HFFc6 (cell line): ENCODE measurements around the gene THADA. TPM values are rescaled to one million over a fixed set of nuclear protein-coding genes. Genes with fewer than 3 reads are reported as not detected.

Source experiments
- DNase-seq: peaks from one replicate; pipeline ENCODE4 v3.0.0-alpha.2; 2018
- H3K27ac Mint-ChIP-seq: 2 replicates; pipeline ENCODE4 v1.8.0; 2020; ENCODE audit warnings: mild to moderate bottlenecking, mixed read lengths
- H3K27me3 Mint-ChIP-seq: 2 replicates; pipeline ENCODE4 v1.8.0; 2021; ENCODE audit warnings: mild to moderate bottlenecking, moderate library complexity, mixed read lengths; ENCODE audit not compliant: insufficient read depth
- H3K36me3 Mint-ChIP-seq: 2 replicates; pipeline ENCODE4 v1.8.0; 2021; ENCODE audit warnings: low read depth, mixed read lengths
- H3K4me1 Mint-ChIP-seq: 2 replicates; pipeline ENCODE4 v1.8.0; 2020; ENCODE audit warnings: low read depth, mixed read lengths
- H3K4me3 Mint-ChIP-seq: 2 replicates; pipeline ENCODE4 v1.8.0; 2020; ENCODE audit warnings: mild to moderate bottlenecking, moderate library complexity, mixed read lengths
- H3K9me3 Mint-ChIP-seq: 2 replicates; pipeline ENCODE4 v1.8.0; 2020; ENCODE audit warnings: mild to moderate bottlenecking, mixed read lengths
- total RNA-seq, 6 experiments: library from RNA; stranded (reverse); fragmentation: NEBNext Ultra II Directional; extraction: Animal tissue kit (Norgen Biotek cat#: 25700); gene quantifications; 2 replicates in 1 of 6; 3 replicates in 5 of 6; pipeline ENCODE4 v1.2.3, GENCODE V29; 2021
- TF ChIP-seq, protein P1 (sequence below): fragments of 200-600 bp; sonication (generic); IDR thresholded peaks from 2 replicates; pipeline ENCODE4 v1.5.0; 2021; ENCODE audit warnings: antibody characterized with exemption, mild to moderate bottlenecking

Gene THADA
- total RNA-seq, 6 experiments from 2014 or later, result 14.3 to 20.5 (median 17.3) TPM

DNA sequence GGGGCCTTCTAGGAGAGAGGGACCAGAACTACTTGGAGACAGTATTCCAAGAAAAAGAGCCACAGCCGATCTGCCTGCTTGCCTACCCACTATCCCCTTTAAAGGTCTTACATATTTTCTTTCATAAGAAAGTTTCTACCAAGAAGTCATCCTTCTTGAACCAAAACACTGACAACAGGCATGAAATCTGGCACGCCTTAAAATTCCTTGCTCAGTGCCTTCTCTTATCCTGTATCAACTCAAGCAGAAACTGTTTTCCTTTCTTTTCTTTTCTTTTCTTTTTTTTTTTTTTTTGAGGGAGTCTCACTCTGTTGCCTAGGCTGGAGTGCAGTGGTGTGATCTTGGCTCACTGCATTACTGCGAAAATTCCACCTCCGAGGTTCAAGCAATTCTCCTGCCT lies 321.1 kb downstream of the THADA start:
- H3K4me1 Mint-ChIP-seq, result peaks cover 51% of the 10 kb centered on the region
- peaks cover 5% of the 10 kb centered on the region for H3K36me3 Mint-ChIP-seq

DNA sequence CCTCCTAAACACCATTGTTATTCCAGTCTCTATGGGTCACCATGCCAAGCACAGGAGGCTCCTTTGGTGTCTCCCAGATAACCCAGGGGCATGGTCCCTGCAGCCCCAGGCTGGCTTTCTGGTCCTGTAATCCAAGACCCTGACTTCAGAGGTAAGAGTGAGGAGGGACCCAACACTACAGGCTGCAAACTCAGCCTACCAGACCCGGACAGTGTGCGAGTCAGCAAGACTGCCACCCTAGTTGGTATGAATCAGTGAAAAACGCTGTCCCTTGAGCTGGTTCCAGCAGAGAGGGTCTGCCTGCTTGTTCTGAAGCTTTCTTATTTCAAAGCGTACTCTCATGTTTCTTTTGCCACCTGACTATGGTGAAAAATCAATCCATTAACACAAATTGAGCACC lies 321.8 kb downstream of the THADA start:
- Mint-ChIP-seq H3K4me3 (no peak overlapping the region; the same call in 1 of the 2 replicates), H3K4me1 (peaks cover 58% of the 10 kb centered on the region), H3K27me3 (peaks cover 6% of the 10 kb centered on the region), H3K36me3 (peaks cover 5% of the 10 kb centered on the region), H3K27ac (peak overlapping the region; percentile 17; the same call in 1 of the 2 replicates), H3K9me3 (no peaks in the 10 kb centered on the region)
- TF ChIP-seq, protein P1, sequence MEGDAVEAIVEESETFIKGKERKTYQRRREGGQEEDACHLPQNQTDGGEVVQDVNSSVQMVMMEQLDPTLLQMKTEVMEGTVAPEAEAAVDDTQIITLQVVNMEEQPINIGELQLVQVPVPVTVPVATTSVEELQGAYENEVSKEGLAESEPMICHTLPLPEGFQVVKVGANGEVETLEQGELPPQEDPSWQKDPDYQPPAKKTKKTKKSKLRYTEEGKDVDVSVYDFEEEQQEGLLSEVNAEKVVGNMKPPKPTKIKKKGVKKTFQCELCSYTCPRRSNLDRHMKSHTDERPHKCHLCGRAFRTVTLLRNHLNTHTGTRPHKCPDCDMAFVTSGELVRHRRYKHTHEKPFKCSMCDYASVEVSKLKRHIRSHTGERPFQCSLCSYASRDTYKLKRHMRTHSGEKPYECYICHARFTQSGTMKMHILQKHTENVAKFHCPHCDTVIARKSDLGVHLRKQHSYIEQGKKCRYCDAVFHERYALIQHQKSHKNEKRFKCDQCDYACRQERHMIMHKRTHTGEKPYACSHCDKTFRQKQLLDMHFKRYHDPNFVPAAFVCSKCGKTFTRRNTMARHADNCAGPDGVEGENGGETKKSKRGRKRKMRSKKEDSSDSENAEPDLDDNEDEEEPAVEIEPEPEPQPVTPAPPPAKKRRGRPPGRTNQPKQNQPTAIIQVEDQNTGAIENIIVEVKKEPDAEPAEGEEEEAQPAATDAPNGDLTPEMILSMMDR, result no peak
- no peak for DNase-seq

More for the DNA sequence above, 321.1 kb downstream of the THADA start:
- no peak overlapping the region for H3K4me3 Mint-ChIP-seq
- H3K9me3 Mint-ChIP-seq, result no peaks in the 10 kb centered on the region
- peaks cover 6% of the 10 kb centered on the region for H3K27me3 Mint-ChIP-seq
- TF ChIP-seq, protein P1, result no peak
- no peak overlapping the region for H3K27ac Mint-ChIP-seq
- no peak for DNase-seq

DNA sequence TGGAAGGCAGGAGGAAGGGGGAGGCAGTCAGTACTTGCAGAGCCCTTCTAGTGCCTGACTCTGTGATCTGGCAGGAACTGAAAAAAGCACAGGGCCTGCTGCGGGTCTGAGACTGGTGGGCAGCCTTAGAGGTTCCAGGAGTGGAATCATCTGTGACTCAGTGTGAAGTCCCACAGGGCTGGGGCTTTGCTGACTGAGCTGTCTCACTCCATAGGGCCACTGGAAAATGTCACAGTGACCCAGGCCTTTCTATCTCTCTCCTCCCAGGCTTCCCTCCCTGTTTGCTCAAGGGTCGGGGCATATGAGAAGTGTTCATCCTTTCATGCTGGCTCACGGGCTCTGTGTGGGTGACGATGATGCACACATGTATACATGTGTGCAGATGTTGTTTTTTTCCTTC lies 322.3 kb downstream of the THADA start:
- peaks cover 63% of the 10 kb centered on the region for H3K4me1 Mint-ChIP-seq
- H3K27ac Mint-ChIP-seq, result peak overlapping the region; percentile 17
- peaks cover 6% of the 10 kb centered on the region for H3K27me3 Mint-ChIP-seq
- peaks cover 5% of the 10 kb centered on the region for H3K36me3 Mint-ChIP-seq
- H3K4me3 Mint-ChIP-seq, result no peak overlapping the region
- no peaks in the 10 kb centered on the region for H3K9me3 Mint-ChIP-seq
- peak; percentile 36 for DNase-seq
- TF ChIP-seq, protein P1, result no peak

DNA sequence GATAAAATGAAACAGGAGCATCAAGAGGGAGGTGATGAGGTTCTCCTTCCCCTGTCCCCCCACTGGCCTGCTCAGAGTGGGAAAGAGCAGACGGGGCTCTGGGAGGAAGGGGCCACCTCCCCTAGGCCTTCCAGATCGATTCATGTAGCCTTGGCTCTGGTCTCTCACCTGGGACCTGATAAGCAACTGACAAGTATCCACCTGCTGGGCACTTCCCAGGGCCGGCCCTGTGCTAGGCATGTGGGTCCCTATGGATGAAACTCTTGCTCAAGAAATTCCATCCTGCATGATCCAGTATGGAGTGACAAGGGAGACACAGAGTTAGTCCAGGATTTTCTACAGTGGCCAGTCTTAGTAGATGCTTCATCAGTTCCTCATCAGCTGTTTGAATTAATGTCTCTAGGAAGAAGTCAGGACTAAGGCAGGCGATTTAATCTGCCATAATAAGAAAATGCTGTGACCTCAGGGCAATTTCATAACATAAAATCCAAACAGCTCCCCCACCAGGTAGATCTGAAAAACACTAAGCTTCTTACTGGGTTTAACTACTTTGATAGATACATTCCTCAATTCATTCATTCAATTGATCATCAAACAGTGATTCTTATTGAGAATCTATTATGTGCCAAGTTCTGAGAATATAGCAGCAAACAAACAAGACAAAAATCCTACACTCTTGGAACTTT lies 324.8 kb downstream of the THADA start:
- peaks cover 60% of the 10 kb centered on the region for H3K4me1 Mint-ChIP-seq

DNA sequence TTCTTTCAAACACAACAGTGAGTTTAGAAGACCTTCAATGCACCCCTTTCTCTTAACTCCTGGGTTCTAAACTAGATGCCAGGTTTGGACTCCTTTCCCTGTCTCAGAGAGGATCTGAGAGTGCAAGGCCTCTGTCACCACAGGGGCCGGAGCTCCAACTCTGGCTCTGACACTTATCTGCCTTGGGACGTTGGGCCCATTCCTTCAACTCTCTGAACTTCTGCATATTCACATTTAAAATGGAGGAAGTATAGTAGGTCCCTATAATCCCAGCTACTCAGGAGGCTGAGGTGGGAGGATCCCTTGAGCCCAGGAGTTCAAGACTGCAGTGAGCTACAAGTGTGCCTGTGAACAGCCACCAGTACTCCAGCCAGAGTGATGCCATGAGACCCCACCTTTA lies 325.4 kb downstream of the THADA start:
- H3K27me3 Mint-ChIP-seq, result no peaks in the 10 kb centered on the region; the same call in none of the 2 replicates
- no peak overlapping the region for H3K4me3 Mint-ChIP-seq
- DNase-seq, result no peak
- H3K36me3 Mint-ChIP-seq, result peaks cover 5% of the 10 kb centered on the region; the same call in 1 of the 2 replicates
- H3K4me1 Mint-ChIP-seq, result peaks cover 60% of the 10 kb centered on the region
- TF ChIP-seq, protein P1, result no peak
- no peaks in the 10 kb centered on the region for H3K9me3 Mint-ChIP-seq
- peak overlapping the region; percentile 96 for H3K27ac Mint-ChIP-seq

More for the DNA sequence above, 324.8 kb downstream of the THADA start:
- Mint-ChIP-seq H3K9me3 (no peaks in the 10 kb centered on the region), H3K4me3 (no peak overlapping the region), H3K27me3 (no peaks in the 10 kb centered on the region; the same call in none of the 2 replicates), H3K27ac (no peak overlapping the region), H3K36me3 (peaks cover 5% of the 10 kb centered on the region; the same call in 1 of the 2 replicates)
- TF ChIP-seq, protein P1, result peak; percentile 64
- no peak for DNase-seq
